Stimulated activated memory B cell treated with anti-CD40 and anti-IgM and Interleukin-4, amounts not matched to agents 10 μg/mL and 1 μg/mL and 100 μg/mL, for 72 hours (primary cell): ENCODE results near the gene ASAP2.

Experiments
- ATAC-seq: fragments of 150-1000 bp; cut with Tn5 transposase; 2 replicates; pipeline ENCODE4 v1.10.0; 2021
- H3K27ac Mint-ChIP-seq: one replicate; pipeline ENCODE4 v1.8.0; 2022; ENCODE audit warnings: mild to moderate bottlenecking, mixed read lengths
- H3K27me3 Mint-ChIP-seq: one replicate; pipeline ENCODE4 v1.8.0; 2022; ENCODE audit warnings: mixed read lengths
- H3K36me3 Mint-ChIP-seq: one replicate; pipeline ENCODE4 v1.8.0; 2022; ENCODE audit warnings: mixed read lengths
- H3K4me1 Mint-ChIP-seq: one replicate; pipeline ENCODE4 v1.8.0; 2022; ENCODE audit warnings: mixed read lengths
- H3K4me3 Mint-ChIP-seq: one replicate; pipeline ENCODE4 v1.8.0; 2022; ENCODE audit warnings: mild to moderate bottlenecking, moderate library complexity, mixed read lengths
- H3K9me3 Mint-ChIP-seq: one replicate; pipeline ENCODE4 v1.8.0; 2022; ENCODE audit warnings: mixed read lengths

The ASAP2 gene

GRCh38 chr2:9346885-9347284, 140.3 kb downstream of the ASAP2 start:
- ATAC-seq, result no peak
- Mint-ChIP-seq H3K27me3 (peaks cover 17% of the 10 kb centered on the region), H3K4me3 (no peak overlapping the region), H3K27ac (no peak overlapping the region), H3K9me3 (no peaks in the 10 kb centered on the region), H3K4me1 (no peaks in the 10 kb centered on the region), H3K36me3 (no peaks in the 10 kb centered on the region)

GRCh38 chr2:9347411-9347881, 140.8 kb downstream of the ASAP2 start:
- H3K4me1 Mint-ChIP-seq, result no peaks in the 10 kb centered on the region
- no peaks in the 10 kb centered on the region for H3K9me3 Mint-ChIP-seq
- H3K36me3 Mint-ChIP-seq, result no peaks in the 10 kb centered on the region
- peaks cover 17% of the 10 kb centered on the region for H3K27me3 Mint-ChIP-seq
- H3K4me3 Mint-ChIP-seq, result no peak overlapping the region
- ATAC-seq, result no peak
- H3K27ac Mint-ChIP-seq, result no peak overlapping the region

GRCh38 chr2:9354318-9354717, 147.7 kb downstream of the ASAP2 start:
- no peaks in the 10 kb centered on the region for H3K9me3 Mint-ChIP-seq
- H3K36me3 Mint-ChIP-seq, result no peaks in the 10 kb centered on the region
- peaks cover 39% of the 10 kb centered on the region for H3K27me3 Mint-ChIP-seq
- no peak overlapping the region for H3K4me3 Mint-ChIP-seq
- no peak overlapping the region for H3K27ac Mint-ChIP-seq
- peaks cover 7% of the 10 kb centered on the region for H3K4me1 Mint-ChIP-seq
- no peak for ATAC-seq

DNA sequence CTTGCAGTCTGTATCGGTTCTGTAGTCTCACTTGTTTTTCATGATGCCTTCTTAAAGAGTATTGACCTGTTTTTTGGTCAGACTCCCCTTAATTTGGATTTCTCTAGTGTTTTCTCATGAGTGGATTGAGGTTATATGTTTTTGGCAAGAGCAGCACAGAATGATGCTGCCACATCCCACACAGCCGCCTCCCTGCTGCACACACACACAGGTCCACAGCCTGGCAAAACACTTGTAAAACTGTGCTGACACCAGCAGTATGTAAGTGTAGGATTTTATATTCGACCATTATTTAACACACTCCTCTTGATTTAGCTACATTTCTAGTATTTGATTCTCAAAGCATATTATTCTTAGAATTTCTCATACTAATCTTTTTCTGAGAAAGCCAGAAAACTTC, 148.7 kb downstream of the ASAP2 start:
- Mint-ChIP-seq H3K36me3 (no peaks in the 10 kb centered on the region), H3K9me3 (no peaks in the 10 kb centered on the region), H3K27ac (no peak overlapping the region), H3K27me3 (peaks cover 36% of the 10 kb centered on the region), H3K4me3 (no peak overlapping the region), H3K4me1 (peaks cover 7% of the 10 kb centered on the region)
- no peak for ATAC-seq

GRCh38 chr2:9355716-9356115, 149.1 kb downstream of the ASAP2 start:
- H3K27me3 Mint-ChIP-seq, result peaks cover 33% of the 10 kb centered on the region
- no peaks in the 10 kb centered on the region for H3K36me3 Mint-ChIP-seq
- no peak overlapping the region for H3K4me3 Mint-ChIP-seq
- peaks cover 7% of the 10 kb centered on the region for H3K4me1 Mint-ChIP-seq
- no peaks in the 10 kb centered on the region for H3K9me3 Mint-ChIP-seq
- H3K27ac Mint-ChIP-seq, result no peak overlapping the region
- ATAC-seq, result no peak

DNA sequence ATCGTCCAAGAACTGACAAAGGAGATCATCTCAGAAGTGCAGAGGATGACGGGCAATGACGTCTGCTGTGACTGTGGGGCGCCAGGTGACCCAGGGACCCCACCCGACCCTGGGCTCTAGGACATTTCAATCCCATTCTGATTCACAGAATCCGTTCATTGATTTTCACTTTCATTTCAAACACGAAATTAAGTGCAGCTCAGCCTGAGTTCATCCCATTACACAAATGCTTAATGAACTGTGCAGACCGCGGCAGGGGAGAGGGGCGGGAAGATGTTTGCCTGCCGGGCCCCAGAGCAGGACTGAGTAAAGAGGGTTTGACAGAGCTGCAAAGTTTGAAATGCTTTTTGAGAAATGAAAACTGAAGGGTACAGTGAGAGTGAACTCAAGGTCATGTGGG, 149.6 kb downstream of the ASAP2 start:
- no peak overlapping the region for H3K4me3 Mint-ChIP-seq
- H3K9me3 Mint-ChIP-seq, result no peaks in the 10 kb centered on the region
- H3K4me1 Mint-ChIP-seq, result peaks cover 7% of the 10 kb centered on the region
- peaks cover 33% of the 10 kb centered on the region for H3K27me3 Mint-ChIP-seq
- H3K36me3 Mint-ChIP-seq, result no peaks in the 10 kb centered on the region
- ATAC-seq, result no peak
- no peak overlapping the region for H3K27ac Mint-ChIP-seq

- Mint-ChIP-seq H3K9me3 (no peaks in the 10 kb centered on the region), H3K27ac (no peak overlapping the region), H3K4me3 (no peak overlapping the region), H3K4me1 (peaks cover 7% of the 10 kb centered on the region), H3K36me3 (no peaks in the 10 kb centered on the region), H3K27me3 (peaks cover 21% of the 10 kb centered on the region)
- ATAC-seq, result no peak
These were observed 152.2 kb downstream of the ASAP2 start for GRCh38 chr2:9358846-9359245.

DNA sequence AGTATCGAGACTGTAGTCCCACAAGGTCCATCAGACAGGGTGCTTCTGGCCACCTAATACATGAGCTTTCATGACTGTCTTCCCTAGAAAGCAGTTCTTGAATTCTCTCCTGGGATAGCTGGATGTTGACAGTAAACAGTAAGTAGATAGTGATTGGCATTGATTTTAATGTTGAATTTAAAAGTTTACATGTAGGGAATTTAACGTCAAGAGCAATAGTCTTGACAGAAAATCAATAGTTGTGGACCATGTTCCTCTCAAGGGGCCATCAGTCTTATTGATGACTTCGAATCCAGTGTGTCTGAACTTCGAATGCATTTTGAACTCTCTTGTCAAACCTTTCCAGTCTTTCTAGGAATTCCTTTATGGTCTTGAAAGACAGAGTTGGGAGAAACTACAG, 152.9 kb downstream of the ASAP2 start:
- Mint-ChIP-seq H3K27me3 (peaks cover 15% of the 10 kb centered on the region), H3K36me3 (no peaks in the 10 kb centered on the region), H3K9me3 (no peaks in the 10 kb centered on the region), H3K4me1 (peaks cover 7% of the 10 kb centered on the region), H3K27ac (no peak overlapping the region), H3K4me3 (no peak overlapping the region)
- ATAC-seq, result no peak

GRCh38 chr2:9360110-9360509, 153.5 kb downstream of the ASAP2 start:
- Mint-ChIP-seq H3K4me3 (no peak overlapping the region), H3K36me3 (no peaks in the 10 kb centered on the region), H3K27me3 (peaks cover 13% of the 10 kb centered on the region), H3K4me1 (peaks cover 7% of the 10 kb centered on the region), H3K9me3 (no peaks in the 10 kb centered on the region), H3K27ac (no peak overlapping the region)
- ATAC-seq, result no peak

- H3K36me3 Mint-ChIP-seq, result no peaks in the 10 kb centered on the region
- ATAC-seq, result no peak
- H3K9me3 Mint-ChIP-seq, result no peaks in the 10 kb centered on the region
- no peak overlapping the region for H3K4me3 Mint-ChIP-seq
- H3K27ac Mint-ChIP-seq, result no peak overlapping the region
- peaks cover 7% of the 10 kb centered on the region for H3K4me1 Mint-ChIP-seq
- H3K27me3 Mint-ChIP-seq, result peaks cover 12% of the 10 kb centered on the region
These were observed 154.1 kb downstream of the ASAP2 start for GRCh38 chr2:9360701-9361100.

DNA sequence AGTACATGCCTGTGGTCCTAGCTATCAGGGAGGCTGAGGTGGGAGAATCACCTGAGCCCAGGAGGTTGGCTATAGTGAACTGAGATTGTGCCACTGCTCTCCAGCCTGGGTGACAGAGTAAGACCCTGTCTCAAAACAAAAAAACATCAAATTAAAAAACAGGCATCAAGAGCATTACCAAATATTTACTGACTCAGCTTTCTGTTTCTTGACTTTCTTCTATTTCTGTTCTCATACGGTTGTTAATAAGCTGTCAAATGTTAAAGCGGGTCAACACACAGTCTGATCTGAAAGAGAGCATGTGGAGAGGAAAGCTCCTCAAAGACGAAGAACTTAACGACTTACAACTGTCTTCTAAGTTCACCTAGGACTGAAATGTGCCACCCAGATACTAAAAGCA, 157.8 kb downstream of the ASAP2 start:
- no peaks in the 10 kb centered on the region for H3K4me1 Mint-ChIP-seq
- H3K36me3 Mint-ChIP-seq, result no peaks in the 10 kb centered on the region
- no peak for ATAC-seq
- no peak overlapping the region for H3K4me3 Mint-ChIP-seq
- H3K9me3 Mint-ChIP-seq, result no peaks in the 10 kb centered on the region
- H3K27ac Mint-ChIP-seq, result no peak overlapping the region
- peaks cover 32% of the 10 kb centered on the region for H3K27me3 Mint-ChIP-seq

- Mint-ChIP-seq H3K27me3 (peaks cover 38% of the 10 kb centered on the region), H3K9me3 (no peaks in the 10 kb centered on the region), H3K4me3 (no peak overlapping the region), H3K27ac (no peak overlapping the region), H3K36me3 (no peaks in the 10 kb centered on the region), H3K4me1 (no peaks in the 10 kb centered on the region)
- no peak for ATAC-seq
These were observed 158.3 kb downstream of the ASAP2 start for GRCh38 chr2:9364791-9365497.

- Mint-ChIP-seq H3K27ac (no peak overlapping the region), H3K4me1 (no peaks in the 10 kb centered on the region), H3K27me3 (peaks cover 43% of the 10 kb centered on the region), H3K4me3 (no peak overlapping the region), H3K9me3 (no peaks in the 10 kb centered on the region), H3K36me3 (no peaks in the 10 kb centered on the region)
- ATAC-seq, result no peak
These were observed 158.9 kb downstream of the ASAP2 start for GRCh38 chr2:9365498-9366019.

- Mint-ChIP-seq H3K4me3 (no peak overlapping the region), H3K4me1 (peaks cover under 1% of the 10 kb centered on the region), H3K9me3 (no peaks in the 10 kb centered on the region), H3K27me3 (peaks cover 48% of the 10 kb centered on the region), H3K27ac (no peak overlapping the region), H3K36me3 (no peaks in the 10 kb centered on the region)
- no peak for ATAC-seq
These were observed 159.4 kb downstream of the ASAP2 start for GRCh38 chr2:9366026-9366425.

GRCh38 chr2:9370746-9371145, 164.1 kb downstream of the ASAP2 start:
- no peak for ATAC-seq
- H3K27ac Mint-ChIP-seq, result no peak overlapping the region
- peaks cover 25% of the 10 kb centered on the region for H3K4me1 Mint-ChIP-seq
- no peak overlapping the region for H3K4me3 Mint-ChIP-seq
- peaks cover 62% of the 10 kb centered on the region for H3K27me3 Mint-ChIP-seq
- H3K9me3 Mint-ChIP-seq, result no peaks in the 10 kb centered on the region
- no peaks in the 10 kb centered on the region for H3K36me3 Mint-ChIP-seq

DNA sequence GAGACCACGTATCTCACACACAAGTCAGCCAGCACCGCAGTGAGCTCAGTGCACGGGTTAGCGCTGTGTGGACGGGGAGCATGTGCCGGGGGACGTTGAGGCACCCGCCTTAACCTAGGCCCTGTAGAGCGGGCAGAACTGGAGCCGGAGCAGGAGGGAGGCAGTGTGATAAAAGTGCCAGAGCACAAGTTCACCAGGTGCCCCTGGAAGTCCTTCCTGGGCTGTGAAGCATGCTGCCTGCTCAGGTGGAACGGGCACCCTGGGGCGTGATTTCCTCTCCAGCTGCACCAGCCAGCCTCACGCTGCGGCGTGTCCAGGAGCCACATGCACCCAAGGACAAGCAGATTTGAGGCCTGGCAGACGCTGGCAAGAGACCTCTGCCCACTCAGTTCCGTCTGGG, 166.4 kb downstream of the ASAP2 start:
- no peaks in the 10 kb centered on the region for H3K9me3 Mint-ChIP-seq
- peaks cover 62% of the 10 kb centered on the region for H3K27me3 Mint-ChIP-seq
- H3K27ac Mint-ChIP-seq, result no peak overlapping the region
- peaks cover 38% of the 10 kb centered on the region for H3K4me1 Mint-ChIP-seq
- H3K4me3 Mint-ChIP-seq, result no peak overlapping the region
- H3K36me3 Mint-ChIP-seq, result no peaks in the 10 kb centered on the region
- ATAC-seq, result no peak
